ENCODE results near the gene MTRF1. TPM values are rescaled to one million over a fixed set of nuclear protein-coding genes. Genes with fewer than 3 reads are reported as not detected.

The MTRF1 gene
- total RNA-seq, 4 donors from 2014 or later, result 7.0 to 12.9 (median 7.6) TPM

GRCh38 chr13:41296879-41297646 is 33.7 kb upstream of the MTRF1 start:
- no peak for TF ChIP-seq CTCF (IDR thresholded peaks at IDR 0.05)
- no peak for TF ChIP-seq POLR2A (IDR thresholded peaks at IDR 0.05)
- TF ChIP-seq POLR2AphosphoS5 (IDR thresholded peaks at IDR 0.05), result no peak
- Histone ChIP-seq H3K36me3 (no peaks in the 10 kb centered on the region), H3K9me3 (no peaks in the 10 kb centered on the region), H3K27ac (no peak overlapping the region), H3K4me1 (no peaks in the 10 kb centered on the region), H3K4me3 (no peak overlapping the region), H3K27me3 (no peaks in the 10 kb centered on the region)
- WGBS, result 79% methylated on average over 3 of the region's 3 CpGs
- no peak for DNase-seq (ENCODE audit: low spot score in 2 of 2)

- no peak overlapping the region for H3K4me3 ChIP-seq
- no peak overlapping the region for H3K27ac ChIP-seq
- H3K36me3 ChIP-seq, result no peaks in the 10 kb centered on the region
- H3K9me3 ChIP-seq, result no peaks in the 10 kb centered on the region
- no peaks in the 10 kb centered on the region for H3K27me3 ChIP-seq
- TF ChIP-seq POLR2A (IDR thresholded peaks at IDR 0.05) (no peak), POLR2AphosphoS5 (IDR thresholded peaks at IDR 0.05) (no peak), EP300 (IDR thresholded peaks at IDR 0.05) (no peak), CTCF (IDR thresholded peaks at IDR 0.05) (no peak)
- 94% methylated on average over 1 of the region's 1 CpG for WGBS
- DNase-seq (ENCODE audit: low spot score in 2 of 2), result no peak
- H3K4me1 ChIP-seq, result no peaks in the 10 kb centered on the region
Measured at GRCh38 chr13:41295973-41296372, 32.6 kb upstream of the MTRF1 start.

- Histone ChIP-seq H3K36me3 (no peaks in the 10 kb centered on the region), H3K27ac (no peak overlapping the region), H3K4me3 (no peak overlapping the region), H3K4me1 (no peaks in the 10 kb centered on the region), H3K9me3 (no peaks in the 10 kb centered on the region), H3K27me3 (no peaks in the 10 kb centered on the region)
- 92% methylated on average over 1 of the region's 1 CpG for WGBS
- TF ChIP-seq POLR2A (IDR thresholded peaks at IDR 0.05), result no peak
- no peak for TF ChIP-seq EP300 (IDR thresholded peaks at IDR 0.05)
- TF ChIP-seq POLR2AphosphoS5 (IDR thresholded peaks at IDR 0.05), result no peak
- no peak for DNase-seq (ENCODE audit: low spot score in 2 of 2)
Measured at GRCh38 chr13:41294914-41295313, 31.5 kb upstream of the MTRF1 start.

- TF ChIP-seq CTCF (IDR thresholded peaks at IDR 0.05) (no peak), POLR2AphosphoS5 (IDR thresholded peaks at IDR 0.05) (no peak), EP300 (IDR thresholded peaks at IDR 0.05) (no peak), POLR2A (IDR thresholded peaks at IDR 0.05) (no peak)
- Histone ChIP-seq H3K27me3 (no peaks in the 10 kb centered on the region), H3K4me1 (no peaks in the 10 kb centered on the region), H3K4me3 (no peak overlapping the region), H3K36me3 (no peaks in the 10 kb centered on the region), H3K9me3 (no peaks in the 10 kb centered on the region), H3K27ac (no peak overlapping the region)
- DNase-seq (ENCODE audit: low spot score in 2 of 2), result no peak
- WGBS, result 98% methylated on average over 1 of the region's 1 CpG
Measured at GRCh38 chr13:41293272-41293671, 29.9 kb upstream of the MTRF1 start.

- Histone ChIP-seq H3K36me3 (no peaks in the 10 kb centered on the region), H3K4me1 (no peaks in the 10 kb centered on the region), H3K27me3 (no peaks in the 10 kb centered on the region), H3K4me3 (no peak overlapping the region), H3K27ac (no peak overlapping the region), H3K9me3 (no peaks in the 10 kb centered on the region)
- 95% methylated on average over 7 of the region's 7 CpGs for WGBS
- no peak for DNase-seq (ENCODE audit: low spot score in 2 of 2)
- TF ChIP-seq EP300 (IDR thresholded peaks at IDR 0.05), result no peak
- TF ChIP-seq CTCF (IDR thresholded peaks at IDR 0.05), result no peak
- no peak for TF ChIP-seq POLR2A (IDR thresholded peaks at IDR 0.05)
- no peak for TF ChIP-seq POLR2AphosphoS5 (IDR thresholded peaks at IDR 0.05)
Measured at GRCh38 chr13:41291246-41291645, 27.9 kb upstream of the MTRF1 start.

Measured in suprapubic skin (tissue), 4 donors.